ENCODE results near the gene THSD4.
"Not testable (repeated sequence)": the region's sequence is repeated elsewhere in the genome, so short reads cannot be mapped to it uniquely, and the experiment has no call there.

Gene THSD4

DNA sequence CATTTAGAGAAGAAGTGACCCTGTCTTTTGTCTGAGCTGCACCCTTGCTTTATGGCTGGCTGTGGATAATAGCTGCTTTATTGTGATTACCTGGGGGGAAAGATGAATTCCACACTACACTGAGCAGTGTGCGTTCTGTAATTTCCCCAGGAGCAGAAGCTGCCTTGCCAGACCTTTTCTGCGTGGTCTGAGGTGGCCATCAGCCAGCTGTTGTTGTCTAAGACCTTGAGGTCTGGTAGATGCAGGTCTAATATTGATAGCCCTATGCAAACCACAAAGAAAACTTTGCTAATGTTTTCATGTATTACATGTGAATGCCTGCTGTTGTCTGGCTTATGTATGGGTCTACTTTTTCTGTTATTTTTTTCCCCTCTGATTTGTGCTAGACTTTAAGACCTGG lies 144.6 kb downstream of the THSD4 start:
- Histone ChIP-seq H3K27me3 (replicated peaks; ENCODE audit: insufficient read depth, low read length) (no peaks in the 10 kb centered on the region), H3K9ac (ENCODE audit: low read length) (no peak overlapping the region), H3K9me3 (replicated peaks; ENCODE audit: insufficient read depth, low read length) (no peaks in the 10 kb centered on the region), H3K36me3 (replicated peaks; ENCODE audit: insufficient read depth, low read length) (no peaks in the 10 kb centered on the region), H3K27ac (ENCODE audit: low read length) (no peak overlapping the region), H4K20me1 (ENCODE audit: insufficient read depth, low read length) (no peaks in the 10 kb centered on the region), H3F3A (ENCODE audit: insufficient read depth, low read length) (no peaks in the 10 kb centered on the region), H3K4me1 (ENCODE audit: low read length) (no peaks in the 10 kb centered on the region), H2AFZ (ENCODE audit: low read length) (no peak overlapping the region), H3K4me2 (ENCODE audit: low read depth, low read length) (no peak overlapping the region), H3K79me2 (ENCODE audit: low read length) (no peaks in the 10 kb centered on the region), H3K9me2 (replicated peaks; ENCODE audit: insufficient read depth, low read length) (no peaks in the 10 kb centered on the region), H3K4me3 (ENCODE audit: low read length) (no peak overlapping the region)
- TF ChIP-seq EZH2phosphoT487 (IDR thresholded peaks at IDR 0.05; ENCODE audit: low read length) (no peak), EZH2 (optimal IDR thresholded peaks at IDR 0.05; ENCODE audit: low read depth, low read length) (no peak)
- no peak for DNase-seq

GRCh38 chr15:71261418-71261817 lies 146.1 kb downstream of the THSD4 start:
- TF ChIP-seq EZH2 (optimal IDR thresholded peaks at IDR 0.05; ENCODE audit: low read depth, low read length) (no peak), EZH2phosphoT487 (IDR thresholded peaks at IDR 0.05; ENCODE audit: low read length) (no peak)
- TF ChIP-seq, protein P1, sequence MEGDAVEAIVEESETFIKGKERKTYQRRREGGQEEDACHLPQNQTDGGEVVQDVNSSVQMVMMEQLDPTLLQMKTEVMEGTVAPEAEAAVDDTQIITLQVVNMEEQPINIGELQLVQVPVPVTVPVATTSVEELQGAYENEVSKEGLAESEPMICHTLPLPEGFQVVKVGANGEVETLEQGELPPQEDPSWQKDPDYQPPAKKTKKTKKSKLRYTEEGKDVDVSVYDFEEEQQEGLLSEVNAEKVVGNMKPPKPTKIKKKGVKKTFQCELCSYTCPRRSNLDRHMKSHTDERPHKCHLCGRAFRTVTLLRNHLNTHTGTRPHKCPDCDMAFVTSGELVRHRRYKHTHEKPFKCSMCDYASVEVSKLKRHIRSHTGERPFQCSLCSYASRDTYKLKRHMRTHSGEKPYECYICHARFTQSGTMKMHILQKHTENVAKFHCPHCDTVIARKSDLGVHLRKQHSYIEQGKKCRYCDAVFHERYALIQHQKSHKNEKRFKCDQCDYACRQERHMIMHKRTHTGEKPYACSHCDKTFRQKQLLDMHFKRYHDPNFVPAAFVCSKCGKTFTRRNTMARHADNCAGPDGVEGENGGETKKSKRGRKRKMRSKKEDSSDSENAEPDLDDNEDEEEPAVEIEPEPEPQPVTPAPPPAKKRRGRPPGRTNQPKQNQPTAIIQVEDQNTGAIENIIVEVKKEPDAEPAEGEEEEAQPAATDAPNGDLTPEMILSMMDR (IDR thresholded peaks at IDR 0.05; ENCODE audit: low read length): no peak
- Histone ChIP-seq H3K79me2 (ENCODE audit: low read length) (no peaks in the 10 kb centered on the region), H3K9me3 (replicated peaks; ENCODE audit: insufficient read depth, low read length) (no peaks in the 10 kb centered on the region), H3K27ac (ENCODE audit: low read length) (no peak overlapping the region), H3K4me3 (ENCODE audit: low read length) (no peak overlapping the region), H3K9me2 (replicated peaks; ENCODE audit: insufficient read depth, low read length) (no peaks in the 10 kb centered on the region), H3K4me1 (ENCODE audit: low read length) (no peaks in the 10 kb centered on the region), H3K9ac (ENCODE audit: low read length) (no peak overlapping the region), H2AFZ (ENCODE audit: low read length) (no peak overlapping the region), H3K36me3 (replicated peaks; ENCODE audit: insufficient read depth, low read length) (no peaks in the 10 kb centered on the region), H3K27me3 (replicated peaks; ENCODE audit: insufficient read depth, low read length) (no peaks in the 10 kb centered on the region), H3F3A (ENCODE audit: insufficient read depth, low read length) (no peaks in the 10 kb centered on the region), H4K20me1 (ENCODE audit: insufficient read depth, low read length) (no peaks in the 10 kb centered on the region), H3K4me2 (ENCODE audit: low read depth, low read length) (no peak overlapping the region)
- DNase-seq: no peak

DNA sequence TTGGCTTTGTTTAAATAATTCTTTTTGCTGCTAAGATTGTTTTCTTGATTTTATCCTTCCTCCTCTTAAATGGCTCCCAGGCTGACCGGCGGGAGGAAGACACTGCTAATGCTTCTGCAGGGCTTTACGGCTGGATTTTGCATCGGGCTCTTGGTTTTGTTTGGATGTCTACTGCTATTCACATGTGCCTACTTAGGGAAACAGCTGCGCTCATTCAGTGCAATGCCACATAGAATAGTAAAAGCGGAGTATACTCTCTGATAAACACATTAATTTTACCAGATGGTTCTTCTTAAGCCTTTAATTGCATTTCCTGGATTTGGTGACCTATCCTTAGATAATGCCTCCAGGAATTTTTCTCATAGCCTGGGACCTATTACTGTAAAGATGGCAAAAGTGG lies 146.6 kb downstream of the THSD4 start:
- Histone ChIP-seq H3F3A (ENCODE audit: insufficient read depth, low read length) (no peaks in the 10 kb centered on the region), H3K36me3 (replicated peaks; ENCODE audit: insufficient read depth, low read length) (no peaks in the 10 kb centered on the region), H3K79me2 (ENCODE audit: low read length) (no peaks in the 10 kb centered on the region), H3K9ac (ENCODE audit: low read length) (no peak overlapping the region), H3K4me1 (ENCODE audit: low read length) (no peaks in the 10 kb centered on the region), H3K4me2 (ENCODE audit: low read depth, low read length) (no peak overlapping the region), H3K9me3 (replicated peaks; ENCODE audit: insufficient read depth, low read length) (no peaks in the 10 kb centered on the region), H3K27me3 (replicated peaks; ENCODE audit: insufficient read depth, low read length) (no peaks in the 10 kb centered on the region), H4K20me1 (ENCODE audit: insufficient read depth, low read length) (no peaks in the 10 kb centered on the region), H2AFZ (ENCODE audit: low read length) (no peak overlapping the region), H3K4me3 (ENCODE audit: low read length) (no peak overlapping the region), H3K9me2 (replicated peaks; ENCODE audit: insufficient read depth, low read length) (no peaks in the 10 kb centered on the region), H3K27ac (ENCODE audit: low read length) (no peak overlapping the region)
- TF ChIP-seq, protein P1 (IDR thresholded peaks at IDR 0.05; ENCODE audit: low read length): no peak
- no peak for TF ChIP-seq EZH2phosphoT487 (IDR thresholded peaks at IDR 0.05; ENCODE audit: low read length)
- TF ChIP-seq EZH2 (optimal IDR thresholded peaks at IDR 0.05; ENCODE audit: low read depth, low read length): no peak
- DNase-seq: no peak

- TF ChIP-seq, protein P1 (IDR thresholded peaks at IDR 0.05; ENCODE audit: low read length): no peak
- no peak for TF ChIP-seq EZH2phosphoT487 (IDR thresholded peaks at IDR 0.05; ENCODE audit: low read length)
- no peaks in the 10 kb centered on the region for H3K9me3 ChIP-seq (replicated peaks; ENCODE audit: insufficient read depth, low read length)
- H3K4me2 ChIP-seq (ENCODE audit: low read depth, low read length): no peak overlapping the region
- H3K36me3 ChIP-seq (replicated peaks; ENCODE audit: insufficient read depth, low read length): no peaks in the 10 kb centered on the region
- H3K27ac ChIP-seq (ENCODE audit: low read length): no peak overlapping the region
- H3F3A ChIP-seq (ENCODE audit: insufficient read depth, low read length): no peaks in the 10 kb centered on the region
- no peak overlapping the region for H3K9ac ChIP-seq (ENCODE audit: low read length)
- no peaks in the 10 kb centered on the region for H3K4me1 ChIP-seq (ENCODE audit: low read length)
- H4K20me1 ChIP-seq (ENCODE audit: insufficient read depth, low read length): no peaks in the 10 kb centered on the region
- H3K79me2 ChIP-seq (ENCODE audit: low read length): no peaks in the 10 kb centered on the region
- no peak overlapping the region for H3K4me3 ChIP-seq (ENCODE audit: low read length)
- H3K9me2 ChIP-seq (replicated peaks; ENCODE audit: insufficient read depth, low read length): no peaks in the 10 kb centered on the region
- H2AFZ ChIP-seq (ENCODE audit: low read length): no peak overlapping the region
- DNase-seq: no peak
- no peaks in the 10 kb centered on the region for H3K27me3 ChIP-seq (replicated peaks; ENCODE audit: insufficient read depth, low read length)
Observed at GRCh38 chr15:71262599-71262998, 147.3 kb downstream of the THSD4 start.

- H4K20me1 ChIP-seq (ENCODE audit: insufficient read depth, low read length); H3K27me3 ChIP-seq (replicated peaks; ENCODE audit: insufficient read depth, low read length); H2AFZ ChIP-seq (ENCODE audit: low read length); DNase-seq; H3K9me3 ChIP-seq (replicated peaks; ENCODE audit: insufficient read depth, low read length); H3K9ac ChIP-seq (ENCODE audit: low read length); H3K4me2 ChIP-seq (ENCODE audit: low read depth, low read length); H3K36me3 ChIP-seq (replicated peaks; ENCODE audit: insufficient read depth, low read length); H3K9me2 ChIP-seq (replicated peaks; ENCODE audit: insufficient read depth, low read length); H3K4me3 ChIP-seq (ENCODE audit: low read length); H3K79me2 ChIP-seq (ENCODE audit: low read length); H3K4me1 ChIP-seq (ENCODE audit: low read length); H3K27ac ChIP-seq (ENCODE audit: low read length); H3F3A ChIP-seq (ENCODE audit: insufficient read depth, low read length): not testable (repeated sequence)
Observed at GRCh38 chr15:71265606-71266005, 150.3 kb downstream of the THSD4 start.

Measured in MM.1S (cell line).